CD14-positive monocyte (primary cell): ENCODE results near the gene HAGH. TPM values are rescaled to one million over a fixed set of nuclear protein-coding genes. Genes with fewer than 3 reads are reported as not detected.

ENCODE experiments used
- DNase-seq, 3 donors: peaks; one replicate each; pipeline ENCODE4 v3.0.0-alpha.2; 2011 to 2022
- H2AFZ ChIP-seq: 2 replicates; pipeline ENCODE4 v1.6.0; 2012; ENCODE audit warnings: mild to moderate bottlenecking, low read depth, low read length, inconsistent platforms; ENCODE audit not compliant: insufficient read depth, poor library complexity, severe bottlenecking
- H3K27ac ChIP-seq, 2 donors: 1 replicate in 1 of 2; 2 replicates in 1 of 2; pipeline ENCODE4 v1.5.1; 2012 to 2013; ENCODE audit warnings: low read length in 2 of 2, control low read depth in 1 of 2, inconsistent platforms in 1 of 2, low read depth in 1 of 2, mild to moderate bottlenecking in 1 of 2
- H3K27me3 ChIP-seq, 2 donors: one replicate each; pipeline versions ENCODE4 v1.6.0 to v1.6.1; 2011 to 2013; ENCODE audit warnings: low read length in 2 of 2; ENCODE audit not compliant: control insufficient read depth in 2 of 2, insufficient read depth in 2 of 2
- H3K36me3 ChIP-seq, 2 donors: replicated peaks in 1 of 2; 1 replicate in 1 of 2; 2 replicates in 1 of 2; pipeline versions ENCODE4 v1.5.1 to v1.6.1; 2012 to 2013; ENCODE audit warnings: low read length in 2 of 2, control low read depth in 1 of 2, inconsistent platforms in 1 of 2, mild to moderate bottlenecking in 1 of 2; ENCODE audit not compliant: insufficient read depth in 2 of 2, control insufficient read depth in 1 of 2
- H3K4me1 ChIP-seq, 2 donors: 1 replicate in 1 of 2; 2 replicates in 1 of 2; pipeline versions ENCODE4 v1.5.1 to v1.6.1; 2012 to 2013; ENCODE audit warnings: low read length in 2 of 2, control low read depth in 1 of 2, inconsistent platforms in 1 of 2, mild to moderate bottlenecking in 1 of 2, moderate library complexity in 1 of 2; ENCODE audit not compliant: insufficient read depth in 2 of 2, control insufficient read depth in 1 of 2
- H3K4me2 ChIP-seq: replicated peaks from 2 replicates; pipeline ENCODE3; 2012; ENCODE audit warnings: low read length, moderate library complexity, mild to moderate bottlenecking; ENCODE audit not compliant: poor library complexity, severe bottlenecking; ENCODE audit errors: extremely low read depth
- H3K4me3 ChIP-seq, 3 experiments: fragments of 200-600 bp in 1 of 3; sonication (generic) in 1 of 3; replicated peaks in 1 of 3; 1 replicate in 2 of 3; 2 replicates in 1 of 3; pipeline ENCODE4 v1.5.1; 2011 to 2013; ENCODE audit warnings: low read length in 3 of 3, mild to moderate bottlenecking in 3 of 3, control low read depth in 2 of 3, low read depth in 2 of 3, inconsistent platforms in 1 of 3, moderate library complexity in 1 of 3
- H3K79me2 ChIP-seq: 2 replicates; pipeline ENCODE4 v1.6.0; 2012; ENCODE audit warnings: mild to moderate bottlenecking, control low read depth, inconsistent platforms, low read length, moderate library complexity; ENCODE audit not compliant: insufficient read depth
- H3K9ac ChIP-seq: 2 replicates; pipeline ENCODE4 v1.6.0; 2017; ENCODE audit warnings: low read length, mild to moderate bottlenecking; ENCODE audit not compliant: insufficient read depth, poor library complexity, severe bottlenecking
- H3K9me3 ChIP-seq, 2 donors: replicated peaks in 1 of 2; 1 replicate in 1 of 2; 2 replicates in 1 of 2; pipeline versions ENCODE4 v1.5.1 to v1.6.1; 2012 to 2013; ENCODE audit warnings: low read length in 2 of 2, control low read depth in 1 of 2; ENCODE audit not compliant: control insufficient read depth in 1 of 2, insufficient read depth in 1 of 2
- H4K20me1 ChIP-seq: 2 replicates; pipeline ENCODE4 v1.6.0; 2012; ENCODE audit warnings: mild to moderate bottlenecking, low read length, control low read depth, moderate library complexity; ENCODE audit not compliant: insufficient read depth
- H3K27ac Mint-ChIP-seq, 7 donors: one replicate each; pipeline ENCODE4 v1.8.0; 2020; ENCODE audit warnings: mild to moderate bottlenecking in 7 of 7, mixed read lengths in 7 of 7, moderate library complexity in 6 of 7, inconsistent platforms in 2 of 7
- H3K27me3 Mint-ChIP-seq, 3 donors: one replicate each; pipeline ENCODE4 v1.8.0; 2021 to 2022; ENCODE audit warnings: low read depth in 3 of 3, mild to moderate bottlenecking in 3 of 3, mixed read lengths in 3 of 3, moderate library complexity in 3 of 3, inconsistent platforms in 1 of 3
- H3K36me3 Mint-ChIP-seq, 2 donors: one replicate each; pipeline ENCODE4 v1.8.0; 2020; ENCODE audit warnings: mixed read lengths in 2 of 2, inconsistent platforms in 1 of 2, mild to moderate bottlenecking in 1 of 2
- H3K4me1 Mint-ChIP-seq: one replicate; pipeline ENCODE4 v1.8.0; 2020; ENCODE audit warnings: mild to moderate bottlenecking, mixed read lengths
- H3K4me3 Mint-ChIP-seq, 2 donors: one replicate each; pipeline ENCODE4 v1.8.0; 2020; ENCODE audit warnings: mild to moderate bottlenecking in 2 of 2, mixed read lengths in 2 of 2, moderate library complexity in 1 of 2
- H3K9me3 Mint-ChIP-seq, 7 donors: one replicate each; pipeline ENCODE4 v1.8.0; 2020 to 2022; ENCODE audit warnings: mixed read lengths in 7 of 7, mild to moderate bottlenecking in 6 of 7, moderate library complexity in 6 of 7, inconsistent platforms in 2 of 7
- WGBS: methylation state at CpG from one replicate; pipeline ENCODE4 v1.1.5; 2013; ENCODE audit warnings: missing lambda C conversion rate; ENCODE audit not compliant: insufficient coverage; 5-methylcytosine and 5-hydroxymethylcytosine counted together
- intact Hi-C, 2 donors: fragments of 100-400 bp; cut with micrococcal nuclease; formaldehyde crosslinking; loops; one replicate each; pipeline versions ENCODE4 v1.15.0 to v1.15.1; 2023
- polyA plus RNA-seq, 3 donors: library from polyadenylated mRNA; depleted of rRNA in 1 of 3; unstranded in 2 of 3; stranded (reverse) in 1 of 3; fragments of 300-500 nt in 2 of 3; fragments of >200 nt in 1 of 3; fragmentation: Illumina TruSeq in 2 of 3; gene quantifications; 1 replicate in 2 of 3; 2 replicates in 1 of 3; pipeline ENCODE4 v1.2.3, GENCODE V29; 2012 to 2021
- TF ChIP-seq, protein P1 (sequence below): fragments of 200-600 bp; IDR thresholded peaks from one replicate; pipeline ENCODE4 v1.8.0; 2022; ENCODE audit warnings: antibody characterized with exemption, mild to moderate bottlenecking

The HAGH gene
- polyA plus RNA-seq, 3 donors: 42.6 to 82.1 (median 47.7) TPM

DNA sequence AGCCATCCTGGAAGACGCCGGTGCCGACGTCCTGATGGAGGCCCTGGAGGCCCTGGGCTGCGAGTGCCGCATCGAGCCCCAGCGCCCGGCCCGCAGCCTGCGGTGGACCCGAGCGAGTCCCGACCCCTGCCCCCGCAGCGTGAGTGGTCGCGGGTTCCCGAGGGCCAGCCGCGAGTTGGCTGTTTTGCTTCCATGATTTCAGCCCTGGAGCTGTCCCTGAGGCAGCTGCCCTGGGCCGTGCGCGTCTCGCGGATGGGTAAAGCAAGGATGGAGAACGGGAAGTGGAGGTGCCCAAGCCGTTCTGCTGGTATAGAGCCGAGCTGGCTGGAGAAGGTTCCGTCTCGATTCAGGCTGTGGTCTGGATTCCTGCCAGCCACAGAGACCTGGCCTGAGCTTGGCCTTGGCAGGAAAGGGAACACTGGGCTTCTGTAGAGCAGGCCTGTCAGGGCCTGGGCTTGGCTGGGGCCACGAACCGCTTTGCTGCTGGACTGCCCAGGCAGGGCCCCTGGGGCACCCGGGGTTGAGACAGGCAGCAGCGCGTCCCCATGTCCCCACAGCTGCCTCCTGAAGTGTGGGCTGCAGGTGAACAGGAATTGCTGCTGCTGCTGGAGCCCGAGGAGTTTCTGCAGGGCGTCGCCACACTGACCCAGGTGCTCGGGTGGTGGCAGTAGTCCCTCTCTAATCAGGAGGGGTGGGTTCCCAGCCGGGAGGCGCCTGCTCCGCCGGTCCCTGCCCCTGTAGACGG is 52.8 kb downstream of the HAGH start:
- TF ChIP-seq, protein P1, sequence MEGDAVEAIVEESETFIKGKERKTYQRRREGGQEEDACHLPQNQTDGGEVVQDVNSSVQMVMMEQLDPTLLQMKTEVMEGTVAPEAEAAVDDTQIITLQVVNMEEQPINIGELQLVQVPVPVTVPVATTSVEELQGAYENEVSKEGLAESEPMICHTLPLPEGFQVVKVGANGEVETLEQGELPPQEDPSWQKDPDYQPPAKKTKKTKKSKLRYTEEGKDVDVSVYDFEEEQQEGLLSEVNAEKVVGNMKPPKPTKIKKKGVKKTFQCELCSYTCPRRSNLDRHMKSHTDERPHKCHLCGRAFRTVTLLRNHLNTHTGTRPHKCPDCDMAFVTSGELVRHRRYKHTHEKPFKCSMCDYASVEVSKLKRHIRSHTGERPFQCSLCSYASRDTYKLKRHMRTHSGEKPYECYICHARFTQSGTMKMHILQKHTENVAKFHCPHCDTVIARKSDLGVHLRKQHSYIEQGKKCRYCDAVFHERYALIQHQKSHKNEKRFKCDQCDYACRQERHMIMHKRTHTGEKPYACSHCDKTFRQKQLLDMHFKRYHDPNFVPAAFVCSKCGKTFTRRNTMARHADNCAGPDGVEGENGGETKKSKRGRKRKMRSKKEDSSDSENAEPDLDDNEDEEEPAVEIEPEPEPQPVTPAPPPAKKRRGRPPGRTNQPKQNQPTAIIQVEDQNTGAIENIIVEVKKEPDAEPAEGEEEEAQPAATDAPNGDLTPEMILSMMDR: no peak
- peaks cover 46% of the 10 kb centered on the region for H3K79me2 ChIP-seq
- H3K4me1 ChIP-seq: peaks cover 30 to 45% of the 10 kb centered on the region in 2 donors
- H4K20me1 ChIP-seq: peaks cover 85% of the 10 kb centered on the region
- H3K9me3 Mint-ChIP-seq: peaks cover 0 to 2% (median 0%) of the 10 kb centered on the region in 7 donors
- H2AFZ ChIP-seq: peak overlapping the region; percentile 92
- H3K4me3 Mint-ChIP-seq: peak overlapping the region; percentile 90 to 94
- H3K4me1 Mint-ChIP-seq: peaks cover 28% of the 10 kb centered on the region
- H3K4me3 ChIP-seq: peak overlapping the region; percentile 78 to 99 (median 89)
- H3K9ac ChIP-seq: peak overlapping the region; percentile 84
- WGBS: 12% methylated on average over 44 of the region's 45 CpGs
- H3K27me3 Mint-ChIP-seq: peaks cover 0 to 1% (median 0%) of the 10 kb centered on the region in 3 donors
- peak overlapping the region; percentile 39 to 77 for H3K27ac ChIP-seq
- H3K4me2 ChIP-seq: peak overlapping the region; percentile 100
- intact Hi-C loops: loop anchor here (1.0 to 10.0 kb wide), 5 partner anchors 8 to 352 kb away; partner anchors contain the start of genes CLCN7 (in 1 of the 2), MAPK8IP3 (in 1 of the 2), NUBP2 (in 1 of the 2) and SPSB3 (in 1 of the 2)
- H3K36me3 ChIP-seq: peaks cover 36 to 42% of the 10 kb centered on the region in 2 donors
- no peaks in the 10 kb centered on the region for H3K27me3 ChIP-seq
- H3K36me3 Mint-ChIP-seq: peaks cover 5 to 37% of the 10 kb centered on the region in 2 donors
- peak overlapping the region; percentile 20 to 85 (median 59) for H3K27ac Mint-ChIP-seq
- H3K9me3 ChIP-seq: no peaks in the 10 kb centered on the region
- DNase-seq: peak; percentile 33 to 47 (median 47)

DNA sequence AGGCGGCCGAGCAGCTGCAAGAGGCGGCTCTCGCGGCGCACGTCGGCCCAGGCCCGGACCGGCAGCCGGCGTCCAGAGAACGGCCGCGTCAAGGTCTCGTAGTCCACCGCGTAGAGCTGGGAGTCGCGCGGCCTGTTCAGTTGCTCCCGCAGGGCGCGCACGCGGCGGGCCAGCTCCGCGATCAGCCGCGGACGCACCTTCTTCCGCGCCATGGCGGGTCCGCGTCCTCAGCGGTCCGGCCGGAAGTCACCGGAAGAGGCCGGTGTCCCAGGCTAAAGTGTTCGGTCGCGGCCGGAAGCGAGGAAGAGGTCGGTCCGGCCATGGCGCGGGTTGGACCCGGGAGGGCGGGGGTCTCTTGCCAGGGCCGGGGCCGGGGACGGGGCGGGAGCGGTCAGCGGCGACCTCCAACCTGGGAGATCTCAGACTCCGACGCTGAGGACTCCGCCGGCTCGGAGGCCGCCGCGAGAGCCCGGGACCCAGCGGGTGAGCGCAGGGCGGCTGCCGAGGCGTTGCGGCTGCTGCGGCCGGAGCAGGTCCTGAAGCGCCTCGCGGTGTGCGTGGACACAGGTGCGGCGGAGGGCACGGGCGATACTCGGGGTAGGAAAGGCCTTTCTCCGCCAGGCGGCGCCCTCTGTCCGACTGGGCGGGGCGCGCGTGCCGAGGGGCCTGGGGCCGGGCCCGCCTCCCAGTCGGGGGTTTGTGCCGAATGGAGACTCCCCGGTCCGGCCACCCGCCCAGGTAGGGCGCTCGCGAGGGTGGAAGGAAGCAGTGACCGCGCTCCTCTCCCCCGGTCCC is 53.5 kb downstream of the HAGH start, which contains the start of gene MRPS34:
Gene MRPS34 (minus strand): TSS at position 227 of the 795 bp plus-strand sequence. CDS start 15 bp downstream, at position 212.
- H3K9ac ChIP-seq: peak within 1 kb of the TSS; percentile 84
- H2AFZ ChIP-seq: peak within 1 kb of the TSS; percentile 92
- Mint-ChIP-seq H3K27ac (peak within 1 kb of the TSS; percentile 59 to 92 (median 89)), H3K27me3 (peaks cover 0 to 1% (median 0%) of the 10 kb centered on the region in 3 donors), H3K4me3 (peak within 1 kb of the TSS; percentile 90 to 94), H3K36me3 (peaks cover 10 to 39% of the 10 kb centered on the region in 2 donors), H3K9me3 (peaks cover 0 to 2% (median 0%) of the 10 kb centered on the region in 7 donors), H3K4me1 (peaks cover 28% of the 10 kb centered on the region)
- TF ChIP-seq, protein P1: peak; percentile 97
- peak; percentile 72 to 77 (median 76) for DNase-seq
- peak within 1 kb of the TSS; percentile 78 to 99 (median 89) for H3K4me3 ChIP-seq
- no peaks in the 10 kb centered on the region for H3K27me3 ChIP-seq
- intact Hi-C loops: loop anchor here (1.0 to 10.0 kb wide), 5 partner anchors 9 to 351 kb away; partner anchors contain the start of genes CLCN7 (in 1 of the 2), MAPK8IP3 (in 1 of the 2), NUBP2 (in 1 of the 2) and SPSB3 (in 1 of the 2)
- peak within 1 kb of the TSS; percentile 39 to 77 for H3K27ac ChIP-seq
- peak within 1 kb of the TSS; percentile 100 for H3K4me2 ChIP-seq
- peaks cover 85% of the 10 kb centered on the region for H4K20me1 ChIP-seq
- peaks cover 30 to 45% of the 10 kb centered on the region in 2 donors for H3K4me1 ChIP-seq
- no peaks in the 10 kb centered on the region for H3K9me3 ChIP-seq
- H3K36me3 ChIP-seq: peaks cover 42 to 45% of the 10 kb centered on the region in 2 donors
- H3K79me2 ChIP-seq: peaks cover 46% of the 10 kb centered on the region
- WGBS: under 1% methylated on average over 108 of the region's 108 CpGs
